GM23338 (cell line): ENCODE results near the gene RBPJ. TPM values are rescaled to one million over a fixed set of nuclear protein-coding genes. Genes with fewer than 3 reads are reported as not detected.

Experiments used
- ATAC-seq: fragments of 200-7000 bp; cut with Tn5 transposase; 3 replicates; pipeline ENCODE4 v1.9.1; 2020
- DNase-seq: peaks from one replicate; pipeline ENCODE4 v3.0.0-alpha.2; 2015; ENCODE audit warnings: low spot score
- H2AFZ ChIP-seq: fragments of 200-600 bp; sonication (generic); 2 replicates; pipeline ENCODE4 v1.8.0; 2016; ENCODE audit warnings: antibody characterized with exemption, mild to moderate bottlenecking, moderate library complexity
- H3F3A ChIP-seq: fragments of 200-600 bp; sonication (generic); replicated peaks from 2 replicates; pipeline ENCODE4 v1.8.0; 2017; ENCODE audit warnings: antibody characterized with exemption, mixed run types, low read depth
- H3K27ac ChIP-seq: fragments of 200-600 bp; sonication (generic); 2 replicates; pipeline ENCODE4 v1.6.1; 2016; ENCODE audit warnings: low read depth
- H3K27me3 ChIP-seq: fragments of 200-600 bp; sonication (generic); 2 replicates; pipeline ENCODE4 v1.8.0; 2016; ENCODE audit warnings: mild to moderate bottlenecking, mixed run types, moderate library complexity; ENCODE audit not compliant: insufficient read depth
- H3K36me3 ChIP-seq: fragments of 200-600 bp; sonication (generic); 2 replicates; pipeline ENCODE4 v1.8.0; 2016; ENCODE audit warnings: mild to moderate bottlenecking; ENCODE audit not compliant: insufficient read depth
- H3K4me1 ChIP-seq: fragments of 200-600 bp; sonication (generic); 2 replicates; pipeline ENCODE4 v1.8.0; 2016; ENCODE audit warnings: mild to moderate bottlenecking, moderate library complexity; ENCODE audit not compliant: insufficient read depth
- H3K4me2 ChIP-seq: fragments of 200-600 bp; sonication (generic); 2 replicates; pipeline ENCODE4 v1.7.1; 2017; ENCODE audit warnings: mixed run types
- H3K4me3 ChIP-seq: fragments of 200-600 bp; sonication (generic); 2 replicates; pipeline ENCODE4 v1.6.1; 2016; ENCODE audit warnings: mixed run types
- H3K79me2 ChIP-seq: fragments of 200-600 bp; sonication (generic); replicated peaks from 2 replicates; pipeline ENCODE4 v1.8.0; 2017; ENCODE audit warnings: mild to moderate bottlenecking; ENCODE audit not compliant: insufficient read depth
- H3K9me2 ChIP-seq: fragments of 200-600 bp; sonication (generic); 2 replicates; pipeline ENCODE4 v1.8.0; 2017; ENCODE audit not compliant: insufficient read depth
- H4K20me1 ChIP-seq: fragments of 200-600 bp; sonication (generic); replicated peaks from 2 replicates; pipeline ENCODE4 v1.8.0; 2017; ENCODE audit warnings: mild to moderate bottlenecking; ENCODE audit not compliant: insufficient read depth
- H3K27ac Mint-ChIP-seq: 2 replicates; pipeline ENCODE4 v1.8.0; 2020; ENCODE audit warnings: inconsistent platforms, mild to moderate bottlenecking, moderate library complexity, mixed read lengths
- H3K27me3 Mint-ChIP-seq: 3 replicates; pipeline ENCODE4 v1.8.0; 2022; ENCODE audit warnings: low read depth, mild to moderate bottlenecking, moderate library complexity, mixed read lengths, inconsistent platforms; ENCODE audit not compliant: insufficient read depth, poor library complexity
- H3K36me3 Mint-ChIP-seq: 3 replicates; pipeline ENCODE4 v1.8.0; 2021; ENCODE audit warnings: low read depth, mild to moderate bottlenecking, inconsistent platforms, moderate library complexity, mixed read lengths
- H3K4me1 Mint-ChIP-seq: 3 replicates; pipeline ENCODE4 v1.8.0; 2020; ENCODE audit warnings: mild to moderate bottlenecking, inconsistent platforms, mixed read lengths
- H3K4me3 Mint-ChIP-seq: 3 replicates; pipeline ENCODE4 v1.8.0; 2021; ENCODE audit warnings: moderate library complexity, mild to moderate bottlenecking, inconsistent platforms, mixed read lengths
- H3K9me3 Mint-ChIP-seq: 3 replicates; pipeline ENCODE4 v1.8.0; 2020; ENCODE audit warnings: moderate library complexity, mild to moderate bottlenecking, inconsistent platforms, mixed read lengths
- CREB1 ChIP-seq: fragments of 250-450 bp; sonication (Bioruptor Pico); IDR thresholded peaks from 2 replicates; pipeline ENCODE4 v1.5.0; 2020; ENCODE audit warnings: low read depth, mild to moderate bottlenecking, moderate library complexity
- EZH2phosphoT487 ChIP-seq: fragments of 200-600 bp; sonication (generic); IDR thresholded peaks from one replicate; pipeline ENCODE4 v1.8.1; 2018; ENCODE audit warnings: antibody characterized with exemption; ENCODE audit not compliant: unreplicated experiment
- JUNB ChIP-seq: IDR thresholded peaks from one replicate; pipeline ENCODE4 v1.6.1; 2016; ENCODE audit warnings: antibody characterized with exemption; ENCODE audit not compliant: unreplicated experiment
- NANOG ChIP-seq: IDR thresholded peaks from 2 replicates; pipeline ENCODE4 v1.6.1; 2016; ENCODE audit warnings: antibody characterized with exemption, borderline replicate concordance
- POLR2AphosphoS5 ChIP-seq: IDR thresholded peaks from 2 replicates; pipeline ENCODE4 v1.6.1; 2016; ENCODE audit warnings: antibody characterized with exemption, low read depth
- STAT1 ChIP-seq: IDR thresholded peaks from one replicate; pipeline ENCODE4 v1.6.1; 2016; ENCODE audit warnings: antibody characterized with exemption; ENCODE audit not compliant: unreplicated experiment
- ZNF331 ChIP-seq: fragments of 250-450 bp; sonication (Bioruptor Pico); IDR thresholded peaks from 2 replicates; pipeline ENCODE4 v1.5.0; 2020; ENCODE audit warnings: low read depth, mild to moderate bottlenecking, moderate library complexity
- polyA plus RNA-seq: library from polyadenylated mRNA; unstranded; fragments of >200 nt; fragmentation: Nextera tagmentation; extraction: Ambion mirVana; gene quantifications from 2 replicates; pipeline ENCODE4 v1.2.1, GENCODE V29; 2016
- total RNA-seq: library from RNA; depleted of rRNA; stranded (reverse); fragments of >200 nt; shearing (Covaris generic); gene quantifications from 2 replicates; pipeline ENCODE4 v1.2.3, GENCODE V29; 2014
- TF ChIP-seq, protein P1 (sequence below): fragments of 250-450 bp; sonication (Bioruptor Pico); IDR thresholded peaks from 2 replicates; pipeline ENCODE4 v1.5.0; 2020; ENCODE audit warnings: mild to moderate bottlenecking, moderate library complexity

The RBPJ gene
- total and polyA plus RNA-seq, 2 experiments from 2014 or later = 212 to 457 TPM

GRCh38 chr4:26431461-26432180, 110.8 kb downstream of the RBPJ start (continued):
- TF ChIP-seq EZH2phosphoT487 (no peak), NANOG (no peak), CREB1 (no peak), ZNF331 (no peak)
- TF ChIP-seq, protein P1, sequence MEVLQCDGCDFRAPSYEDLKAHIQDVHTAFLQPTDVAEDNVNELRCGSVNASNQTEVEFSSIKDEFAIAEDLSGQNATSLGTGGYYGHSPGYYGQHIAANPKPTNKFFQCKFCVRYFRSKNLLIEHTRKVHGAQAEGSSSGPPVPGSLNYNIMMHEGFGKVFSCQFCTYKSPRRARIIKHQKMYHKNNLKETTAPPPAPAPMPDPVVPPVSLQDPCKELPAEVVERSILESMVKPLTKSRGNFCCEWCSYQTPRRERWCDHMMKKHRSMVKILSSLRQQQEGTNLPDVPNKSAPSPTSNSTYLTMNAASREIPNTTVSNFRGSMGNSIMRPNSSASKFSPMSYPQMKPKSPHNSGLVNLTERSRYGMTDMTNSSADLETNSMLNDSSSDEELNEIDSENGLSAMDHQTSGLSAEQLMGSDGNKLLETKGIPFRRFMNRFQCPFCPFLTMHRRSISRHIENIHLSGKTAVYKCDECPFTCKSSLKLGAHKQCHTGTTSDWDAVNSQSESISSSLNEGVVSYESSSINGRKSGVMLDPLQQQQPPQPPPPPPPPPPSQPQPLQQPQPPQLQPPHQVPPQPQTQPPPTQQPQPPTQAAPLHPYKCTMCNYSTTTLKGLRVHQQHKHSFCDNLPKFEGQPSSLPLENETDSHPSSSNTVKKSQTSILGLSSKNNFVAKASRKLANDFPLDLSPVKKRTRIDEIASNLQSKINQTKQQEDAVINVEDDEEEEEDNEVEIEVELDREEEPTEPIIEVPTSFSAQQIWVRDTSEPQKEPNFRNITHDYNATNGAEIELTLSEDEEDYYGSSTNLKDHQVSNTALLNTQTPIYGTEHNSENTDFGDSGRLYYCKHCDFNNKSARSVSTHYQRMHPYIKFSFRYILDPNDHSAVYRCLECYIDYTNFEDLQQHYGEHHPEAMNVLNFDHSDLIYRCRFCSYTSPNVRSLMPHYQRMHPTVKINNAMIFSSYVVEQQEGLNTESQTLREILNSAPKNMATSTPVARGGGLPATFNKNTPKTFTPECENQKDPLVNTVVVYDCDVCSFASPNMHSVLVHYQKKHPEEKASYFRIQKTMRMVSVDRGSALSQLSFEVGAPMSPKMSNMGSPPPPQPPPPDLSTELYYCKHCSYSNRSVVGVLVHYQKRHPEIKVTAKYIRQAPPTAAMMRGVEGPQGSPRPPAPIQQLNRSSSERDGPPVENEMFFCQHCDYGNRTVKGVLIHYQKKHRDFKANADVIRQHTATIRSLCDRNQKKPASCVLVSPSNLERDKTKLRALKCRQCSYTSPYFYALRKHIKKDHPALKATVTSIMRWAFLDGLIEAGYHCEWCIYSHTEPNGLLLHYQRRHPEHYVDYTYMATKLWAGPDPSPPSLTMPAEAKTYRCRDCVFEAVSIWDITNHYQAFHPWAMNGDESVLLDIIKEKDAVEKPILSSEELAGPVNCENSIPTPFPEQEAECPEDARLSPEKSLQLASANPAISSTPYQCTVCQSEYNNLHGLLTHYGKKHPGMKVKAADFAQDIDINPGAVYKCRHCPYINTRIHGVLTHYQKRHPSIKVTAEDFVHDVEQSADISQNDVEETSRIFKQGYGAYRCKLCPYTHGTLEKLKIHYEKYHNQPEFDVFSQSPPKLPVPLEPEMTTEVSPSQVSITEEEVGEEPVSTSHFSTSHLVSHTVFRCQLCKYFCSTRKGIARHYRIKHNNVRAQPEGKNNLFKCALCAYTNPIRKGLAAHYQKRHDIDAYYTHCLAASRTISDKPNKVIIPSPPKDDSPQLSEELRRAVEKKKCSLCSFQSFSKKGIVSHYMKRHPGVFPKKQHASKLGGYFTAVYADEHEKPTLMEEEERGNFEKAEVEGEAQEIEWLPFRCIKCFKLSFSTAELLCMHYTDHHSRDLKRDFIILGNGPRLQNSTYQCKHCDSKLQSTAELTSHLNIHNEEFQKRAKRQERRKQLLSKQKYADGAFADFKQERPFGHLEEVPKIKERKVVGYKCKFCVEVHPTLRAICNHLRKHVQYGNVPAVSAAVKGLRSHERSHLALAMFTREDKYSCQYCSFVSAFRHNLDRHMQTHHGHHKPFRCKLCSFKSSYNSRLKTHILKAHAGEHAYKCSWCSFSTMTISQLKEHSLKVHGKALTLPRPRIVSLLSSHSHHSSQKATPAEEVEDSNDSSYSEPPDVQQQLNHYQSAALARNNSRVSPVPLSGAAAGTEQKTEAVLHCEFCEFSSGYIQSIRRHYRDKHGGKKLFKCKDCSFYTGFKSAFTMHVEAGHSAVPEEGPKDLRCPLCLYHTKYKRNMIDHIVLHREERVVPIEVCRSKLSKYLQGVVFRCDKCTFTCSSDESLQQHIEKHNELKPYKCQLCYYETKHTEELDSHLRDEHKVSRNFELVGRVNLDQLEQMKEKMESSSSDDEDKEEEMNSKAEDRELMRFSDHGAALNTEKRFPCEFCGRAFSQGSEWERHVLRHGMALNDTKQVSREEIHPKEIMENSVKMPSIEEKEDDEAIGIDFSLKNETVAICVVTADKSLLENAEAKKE = no peak

GRCh38 chr4:26432419-26432818, 111.6 kb downstream of the RBPJ start:
- DNase-seq (no peak), ATAC-seq (no peak)
- Mint-ChIP-seq H3K27ac (no peak overlapping the region), H3K4me1 (no peaks in the 10 kb centered on the region), H3K36me3 (peaks cover 59% of the 10 kb centered on the region), H3K4me3 (no peak overlapping the region), H3K27me3 (peaks cover 5% of the 10 kb centered on the region), H3K9me3 (no peaks in the 10 kb centered on the region)
- no peak overlapping the region for H2AFZ ChIP-seq
- no peaks in the 10 kb centered on the region for H4K20me1 ChIP-seq
- H3K9me2 ChIP-seq = no peaks in the 10 kb centered on the region
- peaks cover 45% of the 10 kb centered on the region for H3K36me3 ChIP-seq
- H3K79me2 ChIP-seq = no peaks in the 10 kb centered on the region
- H3F3A ChIP-seq = no peaks in the 10 kb centered on the region
- H3K4me2 ChIP-seq = no peak overlapping the region
- H3K27ac ChIP-seq = no peak overlapping the region; the same call in 1 of the 2 replicates
- H3K27me3 ChIP-seq = no peaks in the 10 kb centered on the region
- TF ChIP-seq POLR2AphosphoS5 (no peak), ZNF331 (no peak), CREB1 (no peak), STAT1 (no peak), JUNB (no peak)
- no peaks in the 10 kb centered on the region for H3K4me1 ChIP-seq
- H3K4me3 ChIP-seq = no peak overlapping the region
